MM.1S (cell line): ENCODE measurements around the gene ISOC1.

Experiments
- DNase-seq: peaks from one replicate; pipeline ENCODE4 v3.0.0-alpha.2; 2015
- H2AFZ ChIP-seq: fragments of 300-600 bp; sonication (generic); 2 replicates; pipeline ENCODE4 v1.6.0; 2016; ENCODE audit warnings: antibody characterized with exemption, low read length
- H3F3A ChIP-seq: fragments of 300-600 bp; sonication (generic); 2 replicates; pipeline ENCODE4 v1.6.1; 2016; ENCODE audit warnings: mild to moderate bottlenecking, antibody characterized with exemption, low read length, moderate library complexity, mixed read lengths; ENCODE audit not compliant: insufficient read depth
- H3K27ac ChIP-seq: fragments of 300-600 bp; sonication (generic); 2 replicates; pipeline ENCODE4 v1.5.1; 2016; ENCODE audit warnings: mild to moderate bottlenecking, low read length
- H3K27me3 ChIP-seq: fragments of 300-600 bp; sonication (generic); replicated peaks from 2 replicates; pipeline ENCODE4 v1.6.0; 2016; ENCODE audit warnings: low read length; ENCODE audit not compliant: insufficient read depth
- H3K36me3 ChIP-seq: fragments of 300-600 bp; sonication (generic); replicated peaks from 2 replicates; pipeline ENCODE4 v1.6.1; 2016; ENCODE audit warnings: mild to moderate bottlenecking, low read length, mixed read lengths; ENCODE audit not compliant: insufficient read depth
- H3K4me1 ChIP-seq: fragments of 300-600 bp; sonication (generic); 2 replicates; pipeline ENCODE4 v1.6.1; 2016; ENCODE audit warnings: low read length, mixed read lengths
- H3K4me2 ChIP-seq: fragments of 300-600 bp; sonication (generic); 2 replicates; pipeline ENCODE4 v1.6.0; 2016; ENCODE audit warnings: low read depth, low read length
- H3K4me3 ChIP-seq: fragments of 300-600 bp; sonication (generic); 2 replicates; pipeline ENCODE4 v1.5.1; 2016; ENCODE audit warnings: low read length, mixed read lengths
- H3K79me2 ChIP-seq: fragments of 300-600 bp; sonication (generic); 2 replicates; pipeline ENCODE4 v1.6.1; 2016; ENCODE audit warnings: mixed run types, low read length, mixed read lengths
- H3K9ac ChIP-seq: fragments of 300-600 bp; sonication (generic); 2 replicates; pipeline ENCODE4 v1.6.1; 2016; ENCODE audit warnings: low read length, mixed read lengths
- H3K9me2 ChIP-seq: fragments of 300-600 bp; sonication (generic); replicated peaks from 2 replicates; pipeline ENCODE4 v1.6.1; 2016; ENCODE audit warnings: mild to moderate bottlenecking, low read length, mixed read lengths; ENCODE audit not compliant: insufficient read depth
- H3K9me3 ChIP-seq: fragments of 300-600 bp; sonication (generic); replicated peaks from 2 replicates; pipeline ENCODE4 v1.6.1; 2016; ENCODE audit warnings: mild to moderate bottlenecking, low read length, mixed read lengths; ENCODE audit not compliant: insufficient read depth
- H4K20me1 ChIP-seq: fragments of 300-600 bp; sonication (generic); 2 replicates; pipeline ENCODE4 v1.6.1; 2016; ENCODE audit warnings: mild to moderate bottlenecking, low read length, moderate library complexity, mixed read lengths; ENCODE audit not compliant: insufficient read depth
- EZH2 ChIP-seq: fragments of 300-600 bp; sonication (generic); optimal IDR thresholded peaks from 2 replicates; pipeline ENCODE3; 2017; ENCODE audit warnings: low read depth, mild to moderate bottlenecking, antibody characterized with exemption, low read length, mixed read lengths
- EZH2phosphoT487 ChIP-seq: fragments of 300-600 bp; sonication (generic); IDR thresholded peaks from 2 replicates; pipeline ENCODE4 v1.6.1; 2018; ENCODE audit warnings: antibody characterized with exemption, low read length
- TF ChIP-seq, protein P1 (sequence below): fragments of 300-600 bp; sonication (generic); IDR thresholded peaks from 2 replicates; pipeline ENCODE4 v1.5.1; 2016; ENCODE audit warnings: antibody characterized with exemption, low read length, mixed read lengths

ISOC1 gene

DNA sequence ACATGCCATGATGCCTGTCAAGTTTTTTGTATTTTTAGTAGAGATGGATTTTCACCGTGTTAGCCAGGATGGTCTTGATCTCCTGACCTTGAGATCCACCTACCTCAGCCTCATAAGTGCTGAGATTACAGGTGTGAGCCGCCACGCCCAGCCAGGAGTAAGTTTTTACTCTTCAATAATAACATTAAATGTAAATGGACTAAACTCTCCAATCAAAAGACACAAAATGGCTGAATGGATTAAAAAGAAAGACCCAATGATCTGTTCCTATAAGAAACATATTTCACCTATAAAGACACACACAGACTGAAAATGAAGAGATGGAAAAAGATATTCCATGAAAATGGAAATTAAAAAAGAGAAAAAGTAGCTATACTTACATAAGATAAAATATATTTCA lies 37.2 kb upstream of the ISOC1 start:
- no peaks in the 10 kb centered on the region for H3K36me3 ChIP-seq
- H2AFZ ChIP-seq: no peak overlapping the region
- no peaks in the 10 kb centered on the region for H4K20me1 ChIP-seq
- TF ChIP-seq EZH2: no peak
- TF ChIP-seq, protein P1, sequence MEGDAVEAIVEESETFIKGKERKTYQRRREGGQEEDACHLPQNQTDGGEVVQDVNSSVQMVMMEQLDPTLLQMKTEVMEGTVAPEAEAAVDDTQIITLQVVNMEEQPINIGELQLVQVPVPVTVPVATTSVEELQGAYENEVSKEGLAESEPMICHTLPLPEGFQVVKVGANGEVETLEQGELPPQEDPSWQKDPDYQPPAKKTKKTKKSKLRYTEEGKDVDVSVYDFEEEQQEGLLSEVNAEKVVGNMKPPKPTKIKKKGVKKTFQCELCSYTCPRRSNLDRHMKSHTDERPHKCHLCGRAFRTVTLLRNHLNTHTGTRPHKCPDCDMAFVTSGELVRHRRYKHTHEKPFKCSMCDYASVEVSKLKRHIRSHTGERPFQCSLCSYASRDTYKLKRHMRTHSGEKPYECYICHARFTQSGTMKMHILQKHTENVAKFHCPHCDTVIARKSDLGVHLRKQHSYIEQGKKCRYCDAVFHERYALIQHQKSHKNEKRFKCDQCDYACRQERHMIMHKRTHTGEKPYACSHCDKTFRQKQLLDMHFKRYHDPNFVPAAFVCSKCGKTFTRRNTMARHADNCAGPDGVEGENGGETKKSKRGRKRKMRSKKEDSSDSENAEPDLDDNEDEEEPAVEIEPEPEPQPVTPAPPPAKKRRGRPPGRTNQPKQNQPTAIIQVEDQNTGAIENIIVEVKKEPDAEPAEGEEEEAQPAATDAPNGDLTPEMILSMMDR: no peak
- TF ChIP-seq EZH2phosphoT487: no peak
- H3K9me2 ChIP-seq: no peaks in the 10 kb centered on the region
- H3K4me1 ChIP-seq: no peaks in the 10 kb centered on the region
- no peak overlapping the region for H3K4me2 ChIP-seq
- no peaks in the 10 kb centered on the region for H3F3A ChIP-seq
- H3K9ac ChIP-seq: no peak overlapping the region
- H3K9me3 ChIP-seq: no peaks in the 10 kb centered on the region
- no peak overlapping the region for H3K27ac ChIP-seq
- no peak for DNase-seq
- no peak overlapping the region for H3K4me3 ChIP-seq
- no peaks in the 10 kb centered on the region for H3K79me2 ChIP-seq
- no peaks in the 10 kb centered on the region for H3K27me3 ChIP-seq

DNA sequence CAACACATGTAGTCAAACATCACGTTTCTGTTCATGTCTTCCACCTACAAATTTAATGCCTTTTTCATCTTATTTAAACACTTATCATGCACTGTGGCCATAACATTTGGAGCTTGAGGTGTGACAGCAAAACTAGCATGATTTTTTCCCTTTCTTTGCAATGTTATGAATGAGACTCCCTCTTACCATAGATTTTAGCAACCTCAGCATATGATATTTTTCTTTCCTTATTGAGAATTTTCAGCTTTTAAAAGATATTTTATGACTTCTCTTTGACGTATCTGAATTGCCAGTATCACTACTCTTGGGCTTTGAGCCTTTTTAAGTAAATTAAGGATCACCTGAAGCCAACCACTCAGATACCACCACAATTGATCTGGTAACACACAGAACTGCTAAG lies 32.7 kb upstream of the ISOC1 start:
- H3K4me3 ChIP-seq: no peak overlapping the region
- H3K4me1 ChIP-seq: no peaks in the 10 kb centered on the region
- DNase-seq: no peak
- no peaks in the 10 kb centered on the region for H3F3A ChIP-seq
- no peaks in the 10 kb centered on the region for H3K79me2 ChIP-seq
- H4K20me1 ChIP-seq: no peaks in the 10 kb centered on the region
- no peak overlapping the region for H3K9ac ChIP-seq
- no peaks in the 10 kb centered on the region for H3K9me2 ChIP-seq
- H3K4me2 ChIP-seq: no peak overlapping the region
- H3K36me3 ChIP-seq: no peaks in the 10 kb centered on the region
- no peaks in the 10 kb centered on the region for H3K27me3 ChIP-seq
- H3K9me3 ChIP-seq: no peaks in the 10 kb centered on the region
- H2AFZ ChIP-seq: no peak overlapping the region
- no peak overlapping the region for H3K27ac ChIP-seq
- no peak for TF ChIP-seq EZH2phosphoT487
- TF ChIP-seq, protein P1: no peak
- TF ChIP-seq EZH2: no peak

DNA sequence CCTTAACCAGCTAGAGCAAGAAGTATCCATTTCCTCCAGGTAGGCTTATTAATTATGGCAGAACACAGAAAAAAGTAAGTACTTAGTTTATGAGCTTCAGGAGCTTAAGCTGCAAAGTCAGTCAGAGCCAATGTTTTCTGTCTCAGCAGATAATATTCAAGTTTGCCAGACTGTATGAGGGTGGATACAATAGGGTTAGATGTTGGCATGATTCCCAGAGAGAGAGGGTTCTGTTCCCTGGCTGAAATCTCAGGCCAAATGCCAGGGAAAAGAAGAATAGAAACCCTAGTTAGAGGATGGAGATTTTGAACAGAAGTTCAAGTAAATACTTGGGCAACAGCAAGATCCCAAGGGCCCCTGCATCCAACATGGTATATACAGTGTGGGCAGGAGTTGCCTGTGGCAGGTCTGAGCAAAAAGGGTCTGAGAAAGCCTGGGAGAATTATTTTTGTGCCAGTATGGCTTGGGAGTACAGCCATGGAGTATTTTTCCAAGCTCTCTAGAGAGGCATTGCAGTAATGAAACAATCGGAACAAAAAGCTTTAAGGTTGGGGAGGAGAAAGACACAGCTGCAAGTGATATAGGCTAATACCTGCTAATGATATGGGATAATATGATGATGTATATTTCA lies 31.0 kb upstream of the ISOC1 start:
- Histone ChIP-seq H3K4me3 (no peak overlapping the region), H3K27ac (no peak overlapping the region), H3K27me3 (no peaks in the 10 kb centered on the region), H3K4me1 (0 out of 2 replicates have a peak, but pooled peaks cover 2% of the 10 kb centered on the region), H4K20me1 (no peaks in the 10 kb centered on the region), H3K9ac (no peak overlapping the region), H3F3A (no peaks in the 10 kb centered on the region), H3K36me3 (no peaks in the 10 kb centered on the region), H3K9me3 (no peaks in the 10 kb centered on the region), H3K4me2 (no peak overlapping the region), H2AFZ (no peak overlapping the region), H3K79me2 (no peaks in the 10 kb centered on the region), H3K9me2 (no peaks in the 10 kb centered on the region)
- no peak for DNase-seq
- TF ChIP-seq EZH2 (no peak), EZH2phosphoT487 (no peak)
- TF ChIP-seq, protein P1: no peak
